ENCODE measurements around the gene PLD2. TPM values are rescaled to one million over a fixed set of nuclear protein-coding genes. Genes with fewer than 3 reads are reported as not detected.

PLD2 gene
- total RNA-seq, 1 experiment from 2014 or later: 24.3 TPM

- ChIA-PET POLR2A (ENCODE audit: unreplicated experiment) (no interaction called here), CTCF (no interaction called here)
- Histone ChIP-seq H3K9me2 (replicated peaks; ENCODE audit: low read length) (no peaks in the 10 kb centered on the region), H3K36me3 (ENCODE audit: low read depth, low read length) (peaks cover 6% of the 10 kb centered on the region), H3K4me2 (ENCODE audit: low read length) (no peak overlapping the region), H3K9me3 (ENCODE audit: low read length) (no peaks in the 10 kb centered on the region), H3F3A (ENCODE audit: low read length, unreplicated experiment) (no peaks in the 10 kb centered on the region), H3K4me1 (ENCODE audit: insufficient read depth, low read length) (peaks cover 50% of the 10 kb centered on the region), H3K79me2 (ENCODE audit: low read length) (peaks cover 97% of the 10 kb centered on the region), H3K4me3 (ENCODE audit: low read length) (no peak overlapping the region), H4K20me1 (ENCODE audit: low read length) (no peaks in the 10 kb centered on the region), H2AFZ (ENCODE audit: low read length) (no peak overlapping the region), H3K27me3 (ENCODE audit: low read length) (no peaks in the 10 kb centered on the region), H3K27ac (ENCODE audit: low read length) (no peak overlapping the region), H3K9ac (ENCODE audit: low read length) (no peak overlapping the region)
- DNase-seq: no peak
- no TSS peak for BruUV-seq (replicated peaks)
- intact Hi-C loops (cut with micrococcal nuclease): loop anchor here (10.0 kb wide), 1 partner anchor 46 kb away; no protein-coding TSS in a partner anchor
- TF ChIP-seq EZH2phosphoT487 (IDR thresholded peaks at IDR 0.05; ENCODE audit: borderline replicate concordance, low read length): no peak
- no peak for TF ChIP-seq EZH2 (IDR thresholded peaks at IDR 0.05; ENCODE audit: low read length, unreplicated experiment)
- no peak for TF ChIP-seq CTCF (conservative IDR thresholded peaks at IDR 0.05; ENCODE audit: low read depth, low read length)
- ATAC-seq: no peak
Observed at GRCh38 chr17:4838309-4838785, 31.4 kb downstream of the PLD2 start.

- Histone ChIP-seq H3K9ac (ENCODE audit: low read length) (peak overlapping the region; percentile 18), H3K27ac (ENCODE audit: low read length) (peak overlapping the region; percentile 80)
- intact Hi-C loops (cut with micrococcal nuclease): loop anchor here (10.0 kb wide), 1 partner anchor 46 kb away; no protein-coding TSS in a partner anchor
Observed at GRCh38 chr17:4839221-4839620, 32.3 kb downstream of the PLD2 start.

More at GRCh38 chr17:4839221-4839620, 32.3 kb downstream of the PLD2 start:
- POLR2A ChIA-PET (ENCODE audit: unreplicated experiment): no interaction called here
- 0 out of 2 replicates have a peak overlapping the region, but pooled peaks have one; percentile 9 for H3K4me3 ChIP-seq (ENCODE audit: low read length)
- peak overlapping the region; percentile 67 for H3K4me2 ChIP-seq (ENCODE audit: low read length)
- no peaks in the 10 kb centered on the region for H3K9me2 ChIP-seq (replicated peaks; ENCODE audit: low read length)
- no peaks in the 10 kb centered on the region for H3F3A ChIP-seq (ENCODE audit: low read length, unreplicated experiment)
- ATAC-seq: no peak
- peaks cover 46% of the 10 kb centered on the region for H3K4me1 ChIP-seq (ENCODE audit: insufficient read depth, low read length)
- H2AFZ ChIP-seq (ENCODE audit: low read length): no peak overlapping the region
- H3K27me3 ChIP-seq (ENCODE audit: low read length): no peaks in the 10 kb centered on the region
- BruUV-seq (replicated peaks): no TSS peak
- DNase-seq: no peak
- H3K79me2 ChIP-seq (ENCODE audit: low read length): peaks cover 97% of the 10 kb centered on the region
- TF ChIP-seq EZH2phosphoT487 (IDR thresholded peaks at IDR 0.05; ENCODE audit: borderline replicate concordance, low read length) (no peak), EZH2 (IDR thresholded peaks at IDR 0.05; ENCODE audit: low read length, unreplicated experiment) (no peak), CTCF (conservative IDR thresholded peaks at IDR 0.05; ENCODE audit: low read depth, low read length) (no peak)
- H3K36me3 ChIP-seq (ENCODE audit: low read depth, low read length): peaks cover 6% of the 10 kb centered on the region
- H3K9me3 ChIP-seq (ENCODE audit: low read length): no peaks in the 10 kb centered on the region
- CTCF ChIA-PET: no interaction called here
- no peaks in the 10 kb centered on the region for H4K20me1 ChIP-seq (ENCODE audit: low read length)
